ENCODE results near the gene CD22.

CD22 gene

DNA sequence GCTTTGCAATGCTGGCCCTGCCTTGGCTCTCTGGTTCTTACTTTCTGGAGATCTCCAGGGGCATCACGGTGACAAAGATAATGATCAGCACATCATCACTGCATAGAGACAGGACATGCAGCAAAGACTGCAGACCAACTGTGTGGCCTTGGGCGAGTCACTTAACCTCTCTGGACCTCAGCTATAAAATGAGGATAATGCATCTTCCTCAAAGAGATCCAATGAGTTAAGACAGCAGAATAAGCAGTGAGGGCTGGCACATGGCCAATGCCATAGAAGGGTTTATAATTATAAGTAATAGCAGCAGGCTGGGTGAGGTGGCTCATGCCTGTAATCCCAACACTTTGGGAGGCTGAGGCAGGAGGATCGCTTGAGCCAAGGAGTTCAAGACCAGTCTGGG is 34.7 kb upstream of the CD22 start:
- TF ChIP-seq POLR2A (IDR thresholded peaks at IDR 0.05; ENCODE audit: extremely low read depth, insufficient read length), result no peak
- TF ChIP-seq, protein P1, sequence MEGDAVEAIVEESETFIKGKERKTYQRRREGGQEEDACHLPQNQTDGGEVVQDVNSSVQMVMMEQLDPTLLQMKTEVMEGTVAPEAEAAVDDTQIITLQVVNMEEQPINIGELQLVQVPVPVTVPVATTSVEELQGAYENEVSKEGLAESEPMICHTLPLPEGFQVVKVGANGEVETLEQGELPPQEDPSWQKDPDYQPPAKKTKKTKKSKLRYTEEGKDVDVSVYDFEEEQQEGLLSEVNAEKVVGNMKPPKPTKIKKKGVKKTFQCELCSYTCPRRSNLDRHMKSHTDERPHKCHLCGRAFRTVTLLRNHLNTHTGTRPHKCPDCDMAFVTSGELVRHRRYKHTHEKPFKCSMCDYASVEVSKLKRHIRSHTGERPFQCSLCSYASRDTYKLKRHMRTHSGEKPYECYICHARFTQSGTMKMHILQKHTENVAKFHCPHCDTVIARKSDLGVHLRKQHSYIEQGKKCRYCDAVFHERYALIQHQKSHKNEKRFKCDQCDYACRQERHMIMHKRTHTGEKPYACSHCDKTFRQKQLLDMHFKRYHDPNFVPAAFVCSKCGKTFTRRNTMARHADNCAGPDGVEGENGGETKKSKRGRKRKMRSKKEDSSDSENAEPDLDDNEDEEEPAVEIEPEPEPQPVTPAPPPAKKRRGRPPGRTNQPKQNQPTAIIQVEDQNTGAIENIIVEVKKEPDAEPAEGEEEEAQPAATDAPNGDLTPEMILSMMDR (IDR thresholded peaks at IDR 0.05; ENCODE audit: low read depth, low read length), result no peak
- no peak for TF ChIP-seq MYC (IDR thresholded peaks at IDR 0.05; ENCODE audit: low read depth, low read length)
- TF ChIP-seq, protein P2, sequence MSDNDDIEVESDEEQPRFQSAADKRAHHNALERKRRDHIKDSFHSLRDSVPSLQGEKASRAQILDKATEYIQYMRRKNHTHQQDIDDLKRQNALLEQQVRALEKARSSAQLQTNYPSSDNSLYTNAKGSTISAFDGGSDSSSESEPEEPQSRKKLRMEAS (IDR thresholded peaks at IDR 0.05; ENCODE audit: low read depth, low read length), result no peak
- H3K4me3 ChIP-seq (ENCODE audit: low read depth, low read length), result no peak overlapping the region
- DNase-seq (ENCODE audit: low read depth), result no peak

DNA sequence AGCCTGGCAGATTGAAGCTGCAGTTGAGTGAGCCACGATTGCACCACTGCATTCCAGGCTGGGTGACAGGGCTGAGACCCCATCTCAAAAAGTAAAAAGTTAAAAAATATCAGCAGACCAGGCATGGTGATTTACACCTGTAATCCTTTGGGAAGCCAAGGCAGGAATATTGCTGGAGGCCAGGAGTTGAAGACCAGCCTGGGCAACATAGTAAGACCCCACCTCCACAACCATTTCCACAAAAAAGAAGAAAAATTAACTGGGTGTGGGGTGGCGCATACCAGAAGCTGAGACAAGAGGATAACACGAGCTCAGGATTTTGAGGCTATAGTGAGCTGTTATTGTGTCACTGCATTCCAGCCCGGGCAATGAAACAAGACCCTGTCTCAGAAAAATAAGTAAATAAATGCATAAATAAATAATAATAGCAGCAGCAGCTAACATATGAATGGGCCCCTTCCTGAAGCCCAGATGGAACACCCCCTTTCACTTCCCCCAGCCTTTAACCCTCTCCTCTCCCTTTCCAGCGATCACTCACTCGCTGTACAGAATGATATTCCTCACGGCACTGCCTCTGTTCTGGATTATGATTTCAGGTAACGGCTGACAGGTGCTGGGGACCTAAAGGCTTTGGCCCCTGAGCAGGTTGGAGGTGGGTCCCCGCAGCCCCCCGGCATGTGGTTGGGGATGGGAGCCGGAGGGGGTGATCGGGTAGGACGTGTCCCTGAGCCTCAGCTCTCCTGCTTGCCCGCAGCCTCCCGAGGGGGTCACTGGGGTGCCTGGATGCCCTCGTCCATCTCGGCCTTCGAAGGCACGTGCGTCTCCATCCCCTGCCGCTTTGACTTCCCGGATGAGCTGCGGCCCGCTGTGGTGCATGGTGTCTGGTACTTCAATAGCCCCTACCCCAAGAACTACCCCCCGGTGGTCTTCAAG is 33.9 kb upstream of the CD22 start:
- no peak for DNase-seq (ENCODE audit: low read depth)
- TF ChIP-seq, protein P2 (IDR thresholded peaks at IDR 0.05; ENCODE audit: low read depth, low read length), result no peak
- TF ChIP-seq, protein P1 (IDR thresholded peaks at IDR 0.05; ENCODE audit: low read depth, low read length), result no peak
- TF ChIP-seq POLR2A (IDR thresholded peaks at IDR 0.05; ENCODE audit: extremely low read depth, insufficient read length), result no peak
- no peak for TF ChIP-seq MYC (IDR thresholded peaks at IDR 0.05; ENCODE audit: low read depth, low read length)
- H3K4me3 ChIP-seq (ENCODE audit: low read depth, low read length), result no peak overlapping the region

DNA sequence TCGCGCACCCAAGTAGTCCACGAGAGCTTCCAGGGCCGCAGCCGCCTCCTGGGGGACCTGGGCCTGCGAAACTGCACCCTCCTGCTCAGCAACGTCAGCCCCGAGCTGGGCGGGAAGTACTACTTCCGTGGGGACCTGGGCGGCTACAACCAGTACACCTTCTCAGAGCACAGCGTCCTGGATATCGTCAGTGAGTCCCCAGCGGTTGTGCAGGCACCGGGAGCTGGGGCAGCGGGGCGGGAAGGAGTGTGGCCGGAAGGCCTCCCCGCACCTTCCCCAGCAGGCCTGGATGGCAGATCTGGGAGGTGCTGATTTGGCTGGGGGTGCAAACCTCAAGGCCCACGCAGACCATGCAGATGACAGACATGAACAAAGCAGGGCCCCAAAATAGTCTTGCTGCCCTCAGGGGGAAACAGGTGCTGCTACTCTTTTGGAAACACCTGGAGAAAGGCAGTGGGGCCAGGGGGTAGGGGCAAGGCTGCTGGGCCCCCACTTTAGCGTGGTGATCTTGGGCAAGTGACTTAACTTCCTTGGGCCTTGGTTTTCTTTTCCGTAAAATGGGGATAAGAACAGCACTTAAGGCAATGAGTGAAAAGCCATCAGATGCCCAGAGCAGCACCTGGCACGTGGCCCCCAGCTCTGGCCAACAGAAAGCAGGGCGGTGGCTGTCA is 33.1 kb upstream of the CD22 start:
- no peak for TF ChIP-seq POLR2A (IDR thresholded peaks at IDR 0.05; ENCODE audit: extremely low read depth, insufficient read length)
- TF ChIP-seq, protein P1 (IDR thresholded peaks at IDR 0.05; ENCODE audit: low read depth, low read length), result no peak
- no peak for TF ChIP-seq MYC (IDR thresholded peaks at IDR 0.05; ENCODE audit: low read depth, low read length)
- TF ChIP-seq, protein P2 (IDR thresholded peaks at IDR 0.05; ENCODE audit: low read depth, low read length), result no peak

DNA sequence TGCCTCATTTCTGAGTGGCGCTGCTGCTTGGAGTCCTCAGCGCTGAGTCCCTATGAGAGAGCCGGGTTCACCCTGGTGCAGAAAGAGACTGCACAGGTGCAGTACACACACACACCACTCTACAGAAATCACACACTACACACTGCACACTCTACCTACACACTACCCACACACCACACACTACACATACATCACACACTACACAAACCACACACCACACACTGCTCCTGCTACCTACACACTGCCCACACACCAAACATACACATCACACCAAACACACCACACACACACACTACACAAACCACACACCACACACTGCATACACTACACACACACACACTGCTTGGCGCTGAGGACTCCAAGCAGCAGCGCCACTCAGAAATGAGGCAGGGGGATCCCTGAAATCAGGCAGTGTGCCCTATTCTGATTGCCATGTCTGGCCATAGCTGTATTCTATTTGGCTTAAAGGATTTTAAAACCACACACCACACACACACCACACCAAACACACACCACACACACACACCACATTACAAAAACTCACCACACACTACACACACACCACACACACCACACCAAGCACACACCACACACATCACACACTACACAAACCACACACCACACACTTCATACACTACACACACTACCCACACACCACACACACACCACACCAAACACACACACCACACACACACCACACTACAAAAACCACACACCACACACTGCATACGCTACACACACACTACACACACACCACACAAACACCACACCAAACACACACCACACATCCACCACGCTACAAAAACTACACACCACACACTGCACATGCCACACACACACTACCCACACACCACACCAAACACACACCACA is 32.1 kb upstream of the CD22 start:
- TF ChIP-seq, protein P1 (IDR thresholded peaks at IDR 0.05; ENCODE audit: low read depth, low read length), result no peak
- TF ChIP-seq, protein P2 (IDR thresholded peaks at IDR 0.05; ENCODE audit: low read depth, low read length), result no peak
- TF ChIP-seq POLR2A (IDR thresholded peaks at IDR 0.05; ENCODE audit: extremely low read depth, insufficient read length), result no peak
- no peak for TF ChIP-seq MYC (IDR thresholded peaks at IDR 0.05; ENCODE audit: low read depth, low read length)
- DNase-seq (ENCODE audit: low read depth), result no peak
- H3K4me3 ChIP-seq (ENCODE audit: low read depth, low read length), result no peak overlapping the region

More for the DNA sequence above, 33.1 kb upstream of the CD22 start:
- no peak overlapping the region for H3K4me3 ChIP-seq (ENCODE audit: low read depth, low read length)
- no peak for DNase-seq (ENCODE audit: low read depth)

DNA sequence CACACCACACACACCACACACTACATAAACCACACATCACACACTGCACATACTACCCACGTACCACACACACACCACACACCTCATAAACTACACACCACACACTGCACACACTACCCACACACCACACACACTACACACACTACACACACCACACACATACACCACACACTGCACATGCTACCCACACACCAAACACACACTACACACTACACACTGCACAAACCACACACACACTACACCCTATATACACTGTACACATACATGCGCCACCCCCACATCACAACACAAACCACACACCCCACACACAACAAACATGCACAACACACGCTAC is 31.5 kb upstream of the CD22 start:
- TF ChIP-seq POLR2A (IDR thresholded peaks at IDR 0.05; ENCODE audit: extremely low read depth, insufficient read length) (no peak), MYC (IDR thresholded peaks at IDR 0.05; ENCODE audit: low read depth, low read length) (no peak)
- TF ChIP-seq, protein P2 (IDR thresholded peaks at IDR 0.05; ENCODE audit: low read depth, low read length), result no peak
- TF ChIP-seq, protein P1 (IDR thresholded peaks at IDR 0.05; ENCODE audit: low read depth, low read length), result no peak
- no peak for DNase-seq (ENCODE audit: low read depth)
- H3K4me3 ChIP-seq (ENCODE audit: low read depth, low read length), result no peak overlapping the region
